Measurements from ENCODE around the gene PRAME.

GRCh38 chr22:22538226-22538989, 20.7 kb downstream of the PRAME start:
- no peak for TF ChIP-seq POLR2A (IDR thresholded peaks at IDR 0.05; ENCODE audit: low read length)
- TF ChIP-seq GATA1 (IDR thresholded peaks at IDR 0.05; ENCODE audit: low read depth, low read length) = no peak

All from erythroblast (primary cell).